Liver (tissue), 3 donors: ENCODE results near the gene SYT17.

Source experiments
- EGR1 ChIP-seq, 2 donors: IDR thresholded peaks; 2 replicates each; pipeline ENCODE4 v1.6.1; 2016 to 2018; ENCODE audit warnings: antibody characterized with exemption in 2 of 2, low read depth in 2 of 2
- GABPA ChIP-seq, 2 donors: IDR thresholded peaks in 1 of 2; conservative IDR thresholded peaks in 1 of 2; 2 replicates each; pipeline ENCODE4 v1.6.1; 2016; ENCODE audit warnings: antibody characterized with exemption in 2 of 2, mild to moderate bottlenecking in 1 of 2, moderate library complexity in 1 of 2
- HNF4G ChIP-seq: IDR thresholded peaks from 2 replicates; pipeline ENCODE4 v1.6.1; 2016; ENCODE audit warnings: antibody characterized with exemption
- RAD21 ChIP-seq, 2 donors: IDR thresholded peaks; 2 replicates each; pipeline ENCODE4 v1.6.1; 2016; ENCODE audit warnings: antibody characterized with exemption in 2 of 2, mild to moderate bottlenecking in 2 of 2
- RXRA ChIP-seq, 2 donors: IDR thresholded peaks; 2 replicates each; pipeline ENCODE4 v1.6.1; 2017 to 2018; ENCODE audit warnings: antibody characterized with exemption in 2 of 2, mild to moderate bottlenecking in 1 of 2
- TF ChIP-seq, protein P1 (sequence below): fragments of 150-350 bp; IDR thresholded peaks from 2 replicates; pipeline ENCODE4 v1.5.1; 2017; ENCODE audit warnings: improper control_type of control experiment, low read depth, low read length; ENCODE audit not compliant: missing input control
- TF ChIP-seq, protein P2 (sequence below): IDR thresholded peaks from 2 replicates; pipeline ENCODE4 v1.6.1; 2016; ENCODE audit warnings: antibody characterized with exemption
- donor health status: healthy.
- donor health status: healthy.

DNA sequence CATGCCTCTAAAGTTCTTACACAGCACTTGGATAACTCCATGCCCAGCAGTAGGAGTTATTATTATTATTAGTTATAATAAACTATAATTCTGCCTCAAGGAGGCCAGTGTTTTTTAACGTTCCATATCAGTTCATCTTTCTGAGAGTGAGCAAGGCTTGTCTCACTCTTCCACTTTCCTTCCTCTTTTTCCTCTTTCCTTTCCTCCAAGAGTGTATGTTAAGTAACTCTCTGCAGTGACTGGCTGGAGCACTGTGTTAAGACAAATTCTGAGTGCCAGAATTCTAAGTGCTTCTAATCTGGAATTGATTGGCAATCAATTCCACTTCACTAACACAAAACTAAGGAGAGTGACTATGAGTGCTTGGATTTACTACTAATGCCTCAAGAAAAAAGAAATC, 133.9 kb downstream of the SYT17 start:
- TF ChIP-seq, protein P1, sequence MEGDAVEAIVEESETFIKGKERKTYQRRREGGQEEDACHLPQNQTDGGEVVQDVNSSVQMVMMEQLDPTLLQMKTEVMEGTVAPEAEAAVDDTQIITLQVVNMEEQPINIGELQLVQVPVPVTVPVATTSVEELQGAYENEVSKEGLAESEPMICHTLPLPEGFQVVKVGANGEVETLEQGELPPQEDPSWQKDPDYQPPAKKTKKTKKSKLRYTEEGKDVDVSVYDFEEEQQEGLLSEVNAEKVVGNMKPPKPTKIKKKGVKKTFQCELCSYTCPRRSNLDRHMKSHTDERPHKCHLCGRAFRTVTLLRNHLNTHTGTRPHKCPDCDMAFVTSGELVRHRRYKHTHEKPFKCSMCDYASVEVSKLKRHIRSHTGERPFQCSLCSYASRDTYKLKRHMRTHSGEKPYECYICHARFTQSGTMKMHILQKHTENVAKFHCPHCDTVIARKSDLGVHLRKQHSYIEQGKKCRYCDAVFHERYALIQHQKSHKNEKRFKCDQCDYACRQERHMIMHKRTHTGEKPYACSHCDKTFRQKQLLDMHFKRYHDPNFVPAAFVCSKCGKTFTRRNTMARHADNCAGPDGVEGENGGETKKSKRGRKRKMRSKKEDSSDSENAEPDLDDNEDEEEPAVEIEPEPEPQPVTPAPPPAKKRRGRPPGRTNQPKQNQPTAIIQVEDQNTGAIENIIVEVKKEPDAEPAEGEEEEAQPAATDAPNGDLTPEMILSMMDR, result no peak
- TF ChIP-seq, protein P2, sequence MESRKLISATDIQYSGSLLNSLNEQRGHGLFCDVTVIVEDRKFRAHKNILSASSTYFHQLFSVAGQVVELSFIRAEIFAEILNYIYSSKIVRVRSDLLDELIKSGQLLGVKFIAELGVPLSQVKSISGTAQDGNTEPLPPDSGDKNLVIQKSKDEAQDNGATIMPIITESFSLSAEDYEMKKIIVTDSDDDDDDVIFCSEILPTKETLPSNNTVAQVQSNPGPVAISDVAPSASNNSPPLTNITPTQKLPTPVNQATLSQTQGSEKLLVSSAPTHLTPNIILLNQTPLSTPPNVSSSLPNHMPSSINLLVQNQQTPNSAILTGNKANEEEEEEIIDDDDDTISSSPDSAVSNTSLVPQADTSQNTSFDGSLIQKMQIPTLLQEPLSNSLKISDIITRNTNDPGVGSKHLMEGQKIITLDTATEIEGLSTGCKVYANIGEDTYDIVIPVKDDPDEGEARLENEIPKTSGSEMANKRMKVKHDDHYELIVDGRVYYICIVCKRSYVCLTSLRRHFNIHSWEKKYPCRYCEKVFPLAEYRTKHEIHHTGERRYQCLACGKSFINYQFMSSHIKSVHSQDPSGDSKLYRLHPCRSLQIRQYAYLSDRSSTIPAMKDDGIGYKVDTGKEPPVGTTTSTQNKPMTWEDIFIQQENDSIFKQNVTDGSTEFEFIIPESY, result no peak
- no peak for TF ChIP-seq EGR1 (IDR thresholded peaks at IDR 0.05; ENCODE audit: low read depth in 2 of 2)
- TF ChIP-seq RXRA (IDR thresholded peaks at IDR 0.05), result no peak
- TF ChIP-seq GABPA (IDR thresholded peaks at IDR 0.05 in 1 of 2, conservative IDR thresholded peaks at IDR 0.05 in 1 of 2), result no peak
- TF ChIP-seq RAD21 (IDR thresholded peaks at IDR 0.05), result no peak
- no peak for TF ChIP-seq HNF4G
